Naive thymus-derived CD8-positive, alpha-beta T cell (primary cell): ENCODE measurements around the gene LONP2. TPM values are rescaled to one million over a fixed set of nuclear protein-coding genes. Genes with fewer than 3 reads are reported as not detected.
"Not testable (repeated sequence)": the region's sequence is repeated elsewhere in the genome, so short reads cannot be mapped to it uniquely, and the experiment has no call there.

Experiments
- ATAC-seq, 2 donors: fragments of 150-1000 bp; cut with Tn5 transposase in 1 of 2; sonication (Bioruptor Pico), chemical (Tn5 transposase) in 1 of 2; 1 replicate in 1 of 2; 2 replicates in 1 of 2; pipeline ENCODE4 v1.10.0; 2021; ENCODE audit warnings: mild to moderate bottlenecking in 2 of 2, moderate library complexity in 2 of 2
- POLR2A ChIA-PET: fragments of 350-600 bp; sonication (Branson Sonifier 250); formaldehyde crosslinking; loops from one replicate; lab custom pipeline; 2021; ENCODE audit warnings: antibody characterized with exemption; lab: Charles Lee
- DNase-seq, 10 donors: peaks; one replicate each; pipeline versions ENCODE4 v3.0.0 to v3.0.0-alpha.2; 2020 to 2022
- H3K27ac Mint-ChIP-seq, 10 donors: one replicate each; pipeline ENCODE4 v1.8.0; 2020 to 2022; ENCODE audit warnings: mild to moderate bottlenecking in 10 of 10, mixed read lengths in 10 of 10, moderate library complexity in 4 of 10, inconsistent platforms in 1 of 10
- H3K27me3 Mint-ChIP-seq, 5 donors: one replicate each; pipeline ENCODE4 v1.8.0; 2021 to 2022; ENCODE audit warnings: mixed read lengths in 5 of 5
- H3K36me3 Mint-ChIP-seq, 3 donors: one replicate each; pipeline ENCODE4 v1.8.0; 2020 to 2022; ENCODE audit warnings: mixed read lengths in 3 of 3, mild to moderate bottlenecking in 2 of 3, inconsistent platforms in 1 of 3
- H3K4me1 Mint-ChIP-seq, 4 donors: one replicate each; pipeline ENCODE4 v1.8.0; 2021 to 2022; ENCODE audit warnings: mixed read lengths in 4 of 4
- H3K4me3 Mint-ChIP-seq, 10 donors: one replicate each; pipeline ENCODE4 v1.8.0; 2020 to 2022; ENCODE audit warnings: mild to moderate bottlenecking in 10 of 10, mixed read lengths in 10 of 10, moderate library complexity in 6 of 10, inconsistent platforms in 1 of 10
- H3K9me3 Mint-ChIP-seq, 9 donors: one replicate each; pipeline ENCODE4 v1.8.0; 2020 to 2022; ENCODE audit warnings: mixed read lengths in 9 of 9, mild to moderate bottlenecking in 3 of 9, inconsistent platforms in 1 of 9, moderate library complexity in 1 of 9
- polyA plus RNA-seq, 3 donors: library from polyadenylated mRNA; unstranded; fragments of 300-500 nt; fragmentation: Illumina TruSeq; gene quantifications; one replicate each; pipeline ENCODE4 v1.2.3, GENCODE V29; 2021
- total RNA-seq, 8 experiments: library from RNA in 2 of 8; stranded (reverse) in 2 of 8; gene quantifications; one replicate each; pipeline ENCODE4 v1.2.3 and lab custom pipeline; 2021 to 2026

The LONP2 gene
- total and polyA plus RNA-seq, 5 experiments from 2014 or later: 37.2 to 114 (median 44.5) TPM

DNA sequence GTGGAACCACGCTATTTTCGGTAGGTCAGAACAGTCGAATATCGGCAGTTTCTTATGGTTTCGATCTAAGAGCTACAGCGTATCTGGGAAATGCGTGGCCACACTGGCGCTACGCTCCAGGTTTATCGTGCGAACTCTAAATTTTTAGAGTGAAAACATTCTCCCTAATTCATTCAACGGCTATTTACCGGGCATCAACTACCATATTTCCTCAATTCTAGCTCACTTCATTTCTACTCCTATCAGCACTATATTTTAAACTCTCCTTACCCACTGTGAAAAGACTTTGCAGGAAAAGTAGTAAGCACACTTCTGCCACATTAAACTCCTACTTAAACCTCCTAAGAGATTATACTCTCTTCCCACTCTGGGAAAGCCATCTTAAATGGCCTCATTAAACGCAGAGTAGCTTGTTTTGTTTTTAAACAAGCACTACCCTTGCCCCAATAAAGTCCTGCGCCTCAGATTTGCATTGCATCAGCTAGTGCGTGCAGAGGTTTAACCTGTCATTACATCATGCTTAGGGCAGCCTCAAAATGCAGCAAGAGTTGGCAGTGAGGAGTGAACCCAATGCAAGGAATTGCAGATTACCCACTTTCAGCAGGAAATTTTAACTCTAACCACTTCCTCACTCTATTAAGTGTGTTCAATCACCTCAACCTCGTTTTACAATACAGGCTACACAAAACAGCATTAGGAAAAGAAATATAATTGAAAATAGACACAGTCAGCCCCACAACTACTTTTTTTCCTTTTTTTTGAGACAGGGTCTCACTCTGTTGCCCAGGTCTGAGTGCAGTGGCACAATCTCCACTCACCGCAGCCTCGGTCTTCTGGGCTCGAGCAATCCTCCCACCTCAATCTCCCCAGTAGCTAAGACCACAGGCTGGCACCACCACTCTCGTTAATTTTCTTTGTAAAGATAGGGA is 122.3 kb downstream of the LONP2 start:
- no peaks in the 10 kb centered on the region for H3K27me3 Mint-ChIP-seq
- ATAC-seq: peak; percentile 71 to 83
- H3K9me3 Mint-ChIP-seq: no peaks in the 10 kb centered on the region
- peak overlapping the region; percentile 87 to 96 (median 90) for H3K4me3 Mint-ChIP-seq
- H3K27ac Mint-ChIP-seq: peak overlapping the region; percentile 89 to 99 (median 94)
- POLR2A ChIA-PET: interaction anchor here (0.6 to 2.2 kb wide), 13 partner anchors 11 to 1393 kb away, joined by 3 to 17 read pairs (median 5); partner anchors contain the start of genes DNAJA2, LONP2, N4BP1 and SIAH1
- peak; percentile 11 to 79 (median 50) for DNase-seq
- H3K36me3 Mint-ChIP-seq: peaks cover 0 to 12% (median 0%) of the 10 kb centered on the region in 3 donors
- peaks cover 23 to 54% (median 41%) of the 10 kb centered on the region in 4 donors for H3K4me1 Mint-ChIP-seq

GRCh38 chr16:48367441-48368049 is 123.4 kb downstream of the LONP2 start:
- peaks cover 18 to 54% (median 42%) of the 10 kb centered on the region in 4 donors for H3K4me1 Mint-ChIP-seq
- H3K4me3 Mint-ChIP-seq: peak overlapping the region in 6 of 10 donors; percentile 10 to 96 (median 88)
- POLR2A ChIA-PET: interaction anchor here (1.4 to 2.2 kb wide), 4 partner anchors 16 to 242 kb away, joined by 8 to 17 read pairs (median 10); partner anchors contain the start of genes N4BP1 and SIAH1

GRCh38 chr16:48369765-48370164 is 125.7 kb downstream of the LONP2 start:
- POLR2A ChIA-PET: interaction anchor here (1.7 to 2.2 kb wide), 2 partner anchors 15 to 16 kb away, joined by 5 to 8 read pairs; partner anchors contain the start of gene SIAH1
- no peak for ATAC-seq
- no peak for DNase-seq
- Mint-ChIP-seq H3K4me1 (peaks cover 16 to 45% (median 34%) of the 10 kb centered on the region in 4 donors), H3K36me3 (no peaks in the 10 kb centered on the region), H3K27me3 (no peaks in the 10 kb centered on the region), H3K4me3 (no peak overlapping the region), H3K27ac (no peak overlapping the region), H3K9me3 (no peaks in the 10 kb centered on the region)

More at GRCh38 chr16:48367441-48368049, 123.4 kb downstream of the LONP2 start:
- DNase-seq (no peak), ATAC-seq (no peak)
- Mint-ChIP-seq H3K27ac (peak overlapping the region in 8 of 10 donors; percentile 34 to 99 (median 94)), H3K36me3 (peaks cover 0 to under 1% (median 0%) of the 10 kb centered on the region in 3 donors), H3K9me3 (no peaks in the 10 kb centered on the region), H3K27me3 (no peaks in the 10 kb centered on the region)

- H3K27ac Mint-ChIP-seq: no peak overlapping the region
- DNase-seq: no peak
- peaks cover 15 to 41% (median 31%) of the 10 kb centered on the region in 4 donors for H3K4me1 Mint-ChIP-seq
- no peak overlapping the region for H3K4me3 Mint-ChIP-seq
- no peak for ATAC-seq
- no peaks in the 10 kb centered on the region for H3K27me3 Mint-ChIP-seq
- H3K36me3 Mint-ChIP-seq: no peaks in the 10 kb centered on the region
- H3K9me3 Mint-ChIP-seq: no peaks in the 10 kb centered on the region
- POLR2A ChIA-PET: interaction anchor here (1.7 kb wide), 1 partner anchor 14 kb away, joined by 5 read pairs; no protein-coding TSS in a partner anchor
Measured at GRCh38 chr16:48370229-48370628, 126.1 kb downstream of the LONP2 start.

DNA sequence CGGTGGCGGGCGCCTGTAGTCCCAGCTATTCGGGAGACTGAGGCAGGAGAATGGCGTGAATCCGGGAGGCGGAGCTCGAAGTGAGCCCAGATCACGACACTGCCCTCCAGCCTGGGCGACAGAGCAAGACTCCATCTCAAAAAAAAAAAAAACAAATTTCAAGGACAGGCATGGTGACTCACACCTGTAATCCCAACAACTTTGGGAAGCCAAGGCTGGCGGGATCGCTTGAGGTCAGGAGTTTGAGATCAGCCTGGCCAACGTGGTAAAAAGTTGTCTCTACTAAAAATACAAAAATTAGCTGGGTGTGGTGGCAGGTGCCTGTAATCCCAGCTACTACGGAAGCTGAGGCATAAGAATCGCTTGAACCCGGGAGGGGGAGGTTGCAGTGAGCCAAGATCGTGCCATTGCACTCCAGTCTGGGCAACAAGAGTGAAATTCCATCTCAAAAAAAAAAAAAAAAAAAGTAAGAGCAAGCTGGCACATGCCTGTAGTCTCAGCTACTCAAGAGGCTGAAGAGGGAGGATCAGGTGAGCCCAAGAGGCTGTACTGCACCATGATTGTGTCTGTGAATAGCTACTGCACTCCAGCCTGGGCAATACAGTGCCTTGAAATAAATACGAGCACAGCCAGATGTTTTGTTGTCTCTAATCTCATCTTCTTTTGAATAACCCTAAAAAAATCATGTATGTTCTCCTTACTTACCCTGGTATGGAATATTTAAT is 126.7 kb downstream of the LONP2 start:
- POLR2A ChIA-PET: interaction anchor here (1.7 kb wide), 1 partner anchor 14 kb away, joined by 5 read pairs; no protein-coding TSS in a partner anchor
- H3K9me3 Mint-ChIP-seq, H3K27me3 Mint-ChIP-seq, H3K36me3 Mint-ChIP-seq, H3K27ac Mint-ChIP-seq, H3K4me3 Mint-ChIP-seq, DNase-seq, ATAC-seq: not testable (repeated sequence)
- H3K4me1 Mint-ChIP-seq: peaks cover 14 to 36% (median 26%) of the 10 kb centered on the region in 4 donors

- no peak for ATAC-seq
Measured at GRCh38 chr16:48371393-48371780, 127.3 kb downstream of the LONP2 start.

DNA sequence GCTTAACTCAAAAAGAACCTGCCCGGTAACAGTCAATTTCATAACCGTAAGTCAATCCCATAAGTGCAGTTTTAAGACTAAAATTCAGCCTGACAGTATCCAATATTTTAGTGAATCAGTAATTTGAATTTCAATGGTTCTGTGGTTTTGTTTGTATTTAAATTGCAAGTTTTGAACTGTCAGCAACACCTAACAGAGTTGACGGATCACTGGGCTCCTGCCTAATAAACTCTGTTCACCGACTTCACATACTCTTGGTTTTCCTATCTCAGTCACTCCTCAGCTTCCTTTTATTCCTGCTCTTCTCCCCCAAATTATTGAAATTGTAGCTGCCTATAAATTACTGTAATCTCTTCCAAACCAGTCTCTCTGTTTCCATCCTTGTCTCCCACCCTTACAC is 128.6 kb downstream of the LONP2 start:
- H3K4me3 Mint-ChIP-seq: no peak overlapping the region
- H3K27me3 Mint-ChIP-seq: no peaks in the 10 kb centered on the region
- H3K9me3 Mint-ChIP-seq: no peaks in the 10 kb centered on the region
- DNase-seq (no peak), ATAC-seq (no peak)
- H3K27ac Mint-ChIP-seq: no peak overlapping the region
- H3K4me1 Mint-ChIP-seq: peaks cover 9 to 27% (median 17%) of the 10 kb centered on the region in 4 donors
- POLR2A ChIA-PET: no interaction called here
- no peaks in the 10 kb centered on the region for H3K36me3 Mint-ChIP-seq

More at GRCh38 chr16:48371393-48371780, 127.3 kb downstream of the LONP2 start:
- H3K9me3 Mint-ChIP-seq: no peaks in the 10 kb centered on the region
- H3K4me3 Mint-ChIP-seq: no peak overlapping the region
- POLR2A ChIA-PET: no interaction called here
- no peak for DNase-seq
- no peaks in the 10 kb centered on the region for H3K27me3 Mint-ChIP-seq
- H3K36me3 Mint-ChIP-seq: no peaks in the 10 kb centered on the region
- H3K4me1 Mint-ChIP-seq: peaks cover 12 to 31% (median 22%) of the 10 kb centered on the region in 4 donors
- no peak overlapping the region for H3K27ac Mint-ChIP-seq

DNA sequence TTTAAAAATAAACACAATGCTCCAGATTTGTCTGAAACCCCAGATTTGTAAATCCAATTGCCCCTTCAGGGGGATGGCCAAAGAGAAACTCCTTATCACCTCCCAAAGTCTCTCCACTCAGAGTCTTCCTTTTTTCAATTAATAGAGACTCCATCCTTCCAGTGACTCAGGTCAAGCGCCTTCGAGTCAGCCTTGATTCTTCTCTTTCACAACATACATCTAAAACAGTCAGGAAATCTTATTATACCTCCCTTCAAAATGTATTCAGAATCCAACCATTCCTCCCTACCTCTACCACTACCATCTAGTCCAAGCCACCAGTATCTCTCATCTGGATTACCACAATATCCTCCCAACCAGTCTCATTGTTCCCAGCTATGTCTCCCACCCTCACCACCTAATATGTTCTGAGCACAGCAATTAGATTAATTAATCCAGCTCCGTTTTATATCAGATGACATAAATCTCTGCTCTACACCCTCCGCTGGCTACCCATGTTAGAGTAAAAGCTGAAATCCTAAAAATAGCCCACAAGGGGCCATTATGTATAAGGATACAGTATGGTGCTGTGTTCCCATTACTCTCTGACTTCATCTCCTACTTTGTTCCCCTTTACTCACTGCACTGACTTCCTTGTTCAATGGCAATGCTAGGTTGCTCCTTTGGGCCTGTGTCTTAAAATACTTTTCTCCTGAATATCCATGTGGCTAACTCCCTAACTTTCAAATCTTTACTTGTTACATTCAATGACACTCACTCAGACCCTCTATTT is 129.3 kb downstream of the LONP2 start:
- H3K36me3 Mint-ChIP-seq: no peaks in the 10 kb centered on the region
- POLR2A ChIA-PET: no interaction called here
- H3K27ac Mint-ChIP-seq: no peak overlapping the region
- H3K4me3 Mint-ChIP-seq: no peak overlapping the region
- H3K4me1 Mint-ChIP-seq: peaks cover 11 to 32% (median 22%) of the 10 kb centered on the region in 4 donors
- no peaks in the 10 kb centered on the region for H3K27me3 Mint-ChIP-seq
- ATAC-seq (no peak), DNase-seq (no peak)
- H3K9me3 Mint-ChIP-seq: no peaks in the 10 kb centered on the region

GRCh38 chr16:48374255-48374654 is 130.2 kb downstream of the LONP2 start:
- H3K36me3 Mint-ChIP-seq: no peaks in the 10 kb centered on the region
- no peak for DNase-seq
- H3K4me1 Mint-ChIP-seq: peaks cover 19 to 40% (median 28%) of the 10 kb centered on the region in 4 donors
- no peaks in the 10 kb centered on the region for H3K9me3 Mint-ChIP-seq
- H3K27me3 Mint-ChIP-seq: no peaks in the 10 kb centered on the region
- no peak overlapping the region for H3K4me3 Mint-ChIP-seq
- POLR2A ChIA-PET: no interaction called here
- H3K27ac Mint-ChIP-seq: no peak overlapping the region
- no peak for ATAC-seq

GRCh38 chr16:48377301-48377700 is 133.2 kb downstream of the LONP2 start:
- not testable (repeated sequence) for H3K36me3 Mint-ChIP-seq, ATAC-seq, H3K9me3 Mint-ChIP-seq, H3K4me3 Mint-ChIP-seq, DNase-seq, H3K27ac Mint-ChIP-seq, H3K27me3 Mint-ChIP-seq
- POLR2A ChIA-PET: interaction anchor here (1.2 kb wide), 1 partner anchor 246 kb away, joined by 4 read pairs; no protein-coding TSS in a partner anchor
- H3K4me1 Mint-ChIP-seq: peaks cover 28 to 45% (median 42%) of the 10 kb centered on the region in 4 donors

GRCh38 chr16:48378276-48378675 is 134.2 kb downstream of the LONP2 start:
- Mint-ChIP-seq H3K4me1 (peaks cover 29 to 49% (median 46%) of the 10 kb centered on the region in 4 donors), H3K9me3 (no peaks in the 10 kb centered on the region), H3K27ac (peak overlapping the region in 3 of 10 donors; percentile 2 to 47 (median 44)), H3K4me3 (peak overlapping the region in 6 of 10 donors; percentile 1 to 56 (median 38)), H3K36me3 (no peaks in the 10 kb centered on the region), H3K27me3 (no peaks in the 10 kb centered on the region)
- ATAC-seq: peak; percentile 35 to 55
- no peak for DNase-seq
- POLR2A ChIA-PET: no interaction called here
